Stimulated activated naive CD4-positive, alpha-beta T cell treated with Interleukin-2 at 50 U/mL for 16 hours (primary cell): ENCODE results near the gene CDKN2B-AS1.
A peak's percentile ranks its signal among the peaks of the same experiment; 100 is the strongest.
"Not testable (repeated sequence)": the region's sequence is repeated elsewhere in the genome, so short reads cannot be mapped to it uniquely, and the experiment has no call there.

Experiments used
- DNase-seq: peaks from one replicate; lab custom pipeline; 2025; lab: John Stamatoyannopoulos, UW

Gene CDKN2B-AS1

DNA sequence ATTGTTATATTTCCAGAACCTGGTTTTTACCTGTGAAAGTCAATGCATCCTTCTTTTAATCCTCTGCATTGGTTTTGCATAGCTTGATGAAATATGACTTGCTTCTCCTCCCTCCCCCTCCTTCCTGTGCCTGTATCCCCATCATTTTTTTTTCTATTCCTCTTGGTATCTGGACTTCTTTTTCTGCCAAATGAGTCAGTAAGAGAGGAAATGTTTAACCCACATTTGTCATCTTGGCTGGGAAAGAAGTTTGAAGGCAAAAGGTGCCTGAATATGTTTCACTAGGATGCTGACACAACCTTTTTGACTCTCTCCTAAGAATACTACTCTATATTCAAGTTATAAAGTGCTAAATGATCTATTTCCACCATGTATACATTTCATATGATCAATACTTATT is 50.0 kb downstream of the CDKN2B-AS1 start:
- DNase-seq: no peak

DNA sequence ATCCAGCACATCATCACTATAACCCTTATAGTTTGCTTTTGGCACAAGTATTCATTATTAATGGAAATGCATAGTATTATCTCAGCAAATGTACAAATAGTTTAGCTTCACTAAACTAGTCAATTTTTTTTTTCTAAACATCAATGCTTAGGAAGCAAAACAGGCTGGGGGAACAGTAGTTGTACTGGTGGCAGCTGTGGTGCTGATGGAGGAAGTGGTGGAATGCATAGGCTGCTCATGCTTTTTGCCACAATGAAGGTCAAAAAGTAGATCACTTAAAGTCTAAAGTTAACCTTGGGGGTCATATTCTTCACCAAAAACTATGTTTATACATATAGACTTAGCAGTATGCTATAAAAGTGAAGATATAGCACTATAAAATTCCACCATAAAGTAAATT is 50.8 kb downstream of the CDKN2B-AS1 start:
- no peak for DNase-seq

DNA sequence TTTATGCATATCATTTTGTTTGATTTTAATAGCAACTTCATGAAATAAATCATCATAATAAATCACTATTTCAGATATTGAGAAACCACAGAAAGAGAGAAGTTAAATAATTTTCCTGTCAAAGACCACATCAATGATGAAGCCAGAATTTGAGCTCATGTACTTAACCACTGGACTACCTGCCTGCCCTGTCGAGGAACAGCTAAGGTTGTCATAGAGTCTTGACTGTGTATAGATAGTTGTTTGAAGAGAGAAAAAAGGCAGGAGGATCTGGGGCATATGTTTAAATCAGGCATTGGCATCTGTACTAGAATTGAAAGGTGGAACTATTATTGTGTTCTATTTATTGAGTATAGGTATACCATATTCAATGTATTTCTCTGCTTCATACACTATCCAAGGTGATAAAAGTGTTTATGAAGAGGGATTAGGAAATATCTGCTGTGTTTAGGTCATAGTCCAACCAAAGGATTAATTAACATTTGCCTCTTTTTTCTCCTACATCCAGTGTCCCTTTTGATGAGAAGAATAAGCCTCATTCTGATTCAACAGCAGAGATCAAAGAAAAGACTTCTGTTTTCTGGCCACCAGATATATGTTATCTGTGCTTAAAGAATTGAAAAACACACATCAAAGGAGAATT is 51.8 kb downstream of the CDKN2B-AS1 start:
- DNase-seq: no peak

DNA sequence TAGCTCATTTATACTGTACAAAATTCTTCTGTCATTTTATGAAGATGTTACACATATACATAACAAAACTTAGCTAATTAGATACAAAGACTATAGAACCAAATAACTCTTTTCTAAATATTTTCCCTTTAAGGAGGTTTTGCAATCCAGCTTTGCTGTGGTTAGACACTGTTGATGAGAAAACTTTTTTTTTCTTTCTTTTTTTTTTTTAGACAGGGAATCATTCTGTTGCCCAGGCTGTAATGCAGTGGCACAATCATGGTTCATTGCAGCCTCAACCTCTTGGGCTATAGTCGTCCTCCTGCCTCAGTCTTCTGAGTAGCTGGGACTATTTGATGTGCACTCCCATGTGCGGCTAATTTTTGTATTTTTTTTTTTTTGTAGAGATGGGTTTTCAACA is 53.0 kb downstream of the CDKN2B-AS1 start:
- DNase-seq: no peak

DNA sequence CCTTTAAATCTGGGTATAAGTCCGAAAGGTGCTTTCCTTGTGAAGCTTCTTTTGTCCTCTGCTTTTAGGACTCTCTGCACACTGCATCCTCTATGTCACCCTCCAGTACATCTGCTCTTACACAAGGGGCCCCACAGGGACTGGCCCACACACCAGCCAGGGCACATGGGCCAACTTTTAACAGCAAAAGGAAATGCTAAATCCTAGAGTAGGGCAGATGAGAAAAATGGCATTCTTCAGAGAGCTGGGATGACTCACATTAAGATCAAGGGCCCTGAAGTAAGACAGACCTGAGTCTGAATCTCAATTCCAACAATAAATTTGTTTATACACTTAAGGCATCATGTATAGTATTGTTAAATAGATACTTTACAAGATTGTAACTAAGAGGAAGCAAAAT is 54.8 kb downstream of the CDKN2B-AS1 start:
- no peak for DNase-seq

DNA sequence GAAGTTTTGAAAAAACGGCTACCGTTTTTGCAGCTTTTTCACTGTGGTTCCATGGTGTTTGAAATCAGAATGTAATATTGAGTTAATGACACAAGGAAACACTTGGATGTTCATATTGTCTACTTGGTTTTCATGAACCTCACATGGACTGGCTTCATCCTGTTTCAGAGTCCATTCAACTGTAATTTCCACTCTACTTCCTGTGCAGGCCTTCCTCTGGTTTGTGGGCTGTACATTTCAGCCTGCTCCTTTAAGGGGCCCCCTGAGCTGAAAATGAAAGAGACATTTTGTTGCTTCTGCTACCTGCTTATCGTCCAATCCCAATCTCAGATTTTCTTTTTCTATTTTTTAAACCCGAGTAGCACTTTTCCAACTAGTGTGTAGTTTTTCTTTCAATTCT is 56.3 kb downstream of the CDKN2B-AS1 start:
- no peak for DNase-seq

DNA sequence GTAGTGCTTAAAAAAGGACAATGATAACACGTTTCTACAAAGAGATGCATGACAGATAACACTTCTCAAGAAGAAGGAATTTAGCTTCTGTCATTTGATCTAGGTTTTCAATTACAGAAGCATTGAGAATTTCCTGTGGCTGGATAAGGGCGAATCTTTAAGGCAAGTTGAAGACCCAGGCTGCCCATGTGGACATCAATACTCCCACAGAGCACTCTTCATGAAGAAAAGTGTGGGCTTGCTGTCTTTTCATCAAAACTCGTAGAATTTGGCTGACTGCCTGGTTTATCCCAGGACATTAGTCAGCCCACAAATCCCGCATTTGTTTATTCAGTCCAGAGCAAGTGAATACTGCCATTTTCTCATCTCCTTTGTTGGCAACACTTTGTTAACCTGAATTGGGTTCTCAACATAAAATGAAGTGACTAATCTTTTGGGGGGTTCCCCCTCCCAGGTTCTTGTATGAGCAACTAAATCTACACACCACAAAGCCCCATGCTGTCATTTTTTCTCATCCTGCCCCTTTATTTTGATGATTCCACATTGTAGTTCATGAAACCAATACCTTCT is 57.9 kb downstream of the CDKN2B-AS1 start:
- DNase-seq: peak; percentile 12

DNA sequence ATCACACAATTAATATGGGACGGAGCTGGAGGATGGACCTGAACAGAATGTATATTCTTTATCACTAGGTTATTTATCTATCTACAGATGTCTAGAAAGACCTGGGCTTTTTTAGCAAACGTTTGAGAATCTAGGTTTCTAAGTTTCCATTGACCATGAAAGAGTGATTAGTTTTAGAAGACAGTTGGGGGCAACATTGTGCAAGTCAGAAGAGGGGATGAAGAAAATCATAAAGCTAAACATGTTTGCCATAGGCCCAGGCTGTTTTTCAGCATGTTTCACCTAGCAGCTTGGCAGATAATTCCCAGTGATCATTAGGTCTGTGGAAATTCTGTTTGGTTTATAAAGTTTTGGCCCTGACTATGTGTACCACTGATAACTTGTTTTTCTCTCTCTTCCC is 58.6 kb downstream of the CDKN2B-AS1 start:
- no peak for DNase-seq

DNA sequence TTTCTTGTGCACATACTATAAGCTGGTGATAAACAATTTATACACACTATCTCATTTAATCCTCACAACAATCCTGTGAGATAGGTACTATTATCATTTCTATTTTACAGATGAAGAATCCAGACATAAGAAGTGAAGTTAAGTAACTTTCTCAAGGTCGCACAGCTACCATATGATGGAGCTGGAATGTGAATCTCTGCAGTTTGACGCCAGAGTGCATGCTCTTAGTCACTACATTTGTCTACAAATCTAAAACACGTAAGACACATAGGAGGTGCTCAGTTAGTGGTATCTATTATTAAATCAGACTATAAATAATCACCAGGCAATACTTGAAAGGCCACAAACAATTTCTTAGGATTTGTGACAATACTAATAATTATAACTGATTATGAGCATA is 59.5 kb downstream of the CDKN2B-AS1 start:
- DNase-seq: no peak

DNA sequence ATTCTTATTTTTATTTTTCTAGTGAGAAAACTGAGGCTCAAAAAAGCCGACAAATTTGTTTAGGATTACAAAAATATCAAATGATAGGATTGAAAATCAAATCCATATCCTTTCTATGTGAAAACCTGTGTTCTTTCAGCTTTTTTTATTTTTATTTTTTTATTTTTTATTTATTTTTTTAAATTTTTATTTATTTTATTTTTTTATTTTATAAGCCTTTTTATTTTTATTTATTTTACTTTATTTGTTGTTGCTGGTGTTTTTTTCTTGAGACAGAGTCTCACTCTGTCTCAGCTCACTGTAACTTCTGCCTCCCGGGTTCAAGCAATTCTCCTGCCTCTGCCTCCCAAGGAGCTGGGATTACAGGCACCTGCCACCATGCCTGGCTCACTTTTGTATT is 59.9 kb downstream of the CDKN2B-AS1 start:
- no peak for DNase-seq

DNA sequence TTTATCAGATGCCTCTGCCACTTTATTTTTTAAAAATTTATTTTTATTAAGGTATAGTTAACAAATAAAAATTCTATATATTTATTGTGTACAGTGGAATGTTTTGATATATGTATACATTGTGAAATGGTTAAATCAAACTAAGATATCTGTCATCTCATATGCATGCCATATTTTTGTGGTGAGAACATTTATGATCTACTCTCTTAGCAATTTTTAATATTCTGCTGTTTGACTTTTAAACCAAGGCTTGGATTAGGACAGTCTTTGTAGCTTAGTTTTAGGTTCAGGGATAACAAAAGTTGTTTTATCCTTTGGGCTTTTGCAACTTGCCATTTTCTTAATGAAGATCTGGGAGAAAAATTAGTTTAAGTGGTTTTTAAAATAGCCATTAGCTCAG is 60.5 kb downstream of the CDKN2B-AS1 start:
- DNase-seq: no peak

DNA sequence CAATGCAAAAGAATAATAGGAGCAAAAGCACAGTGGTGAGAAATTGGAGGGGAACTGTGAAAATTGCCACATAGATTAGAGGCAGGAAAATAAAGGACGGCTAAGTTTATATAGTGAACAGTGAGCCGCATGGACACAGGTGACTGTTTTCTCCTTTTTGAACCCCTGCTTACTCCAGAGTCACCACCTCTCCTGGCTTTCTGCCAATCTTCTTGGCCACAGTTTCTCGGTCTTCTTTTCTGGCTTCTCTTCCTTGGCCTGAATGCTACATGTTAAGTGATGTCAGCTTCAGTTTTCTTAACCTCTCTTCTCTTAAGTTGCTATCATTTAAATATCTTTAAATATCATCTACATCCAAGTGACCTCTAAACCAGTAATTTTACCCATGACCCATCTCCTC is 61.8 kb downstream of the CDKN2B-AS1 start:
- DNase-seq: no peak

DNA sequence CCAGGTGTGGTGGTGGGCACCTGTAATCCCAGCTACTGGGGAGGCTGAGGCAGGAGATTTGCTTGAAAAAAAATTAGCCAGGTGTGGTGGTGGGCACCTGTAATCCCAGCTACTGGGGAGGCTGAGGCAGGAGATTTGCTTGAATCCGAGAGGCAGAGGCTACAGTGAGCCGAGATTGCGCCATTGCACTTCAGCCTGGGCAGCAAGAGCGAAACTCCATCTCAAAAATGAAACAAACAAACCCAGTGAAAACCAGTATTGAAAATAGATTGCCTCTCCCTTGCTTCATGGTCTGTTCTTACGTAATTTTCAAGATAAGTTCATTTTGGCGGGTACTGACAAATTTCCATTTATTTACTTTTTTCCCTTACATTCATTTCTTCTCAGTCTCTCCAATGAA is 63.4 kb downstream of the CDKN2B-AS1 start:
- not testable (repeated sequence) for DNase-seq

DNA sequence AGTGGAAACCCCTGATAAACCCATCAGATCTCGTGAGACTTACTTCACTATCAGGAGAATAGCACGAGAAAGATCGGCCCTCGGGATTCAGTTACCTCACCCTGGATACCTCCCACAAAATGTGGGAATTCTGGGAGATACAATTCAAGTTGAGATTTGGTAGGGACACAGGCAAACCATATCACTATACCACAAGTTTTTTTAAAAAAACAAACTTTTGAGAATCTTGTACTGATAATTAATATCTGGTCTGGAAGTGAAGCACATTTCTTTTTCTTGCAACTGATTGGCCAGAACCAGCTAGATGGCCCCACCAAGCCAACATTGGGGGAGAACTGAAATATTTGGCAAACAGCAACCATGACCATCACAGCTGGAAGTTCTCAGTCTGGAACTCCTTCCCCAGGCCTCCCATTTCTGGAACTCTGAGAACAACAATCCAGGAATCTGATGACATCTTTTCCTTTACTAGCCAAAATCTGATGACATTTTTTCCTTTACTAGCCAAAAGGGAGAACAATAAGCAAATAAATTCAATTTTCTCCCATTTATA is 66.3 kb downstream of the CDKN2B-AS1 start:
- DNase-seq: no peak

DNA sequence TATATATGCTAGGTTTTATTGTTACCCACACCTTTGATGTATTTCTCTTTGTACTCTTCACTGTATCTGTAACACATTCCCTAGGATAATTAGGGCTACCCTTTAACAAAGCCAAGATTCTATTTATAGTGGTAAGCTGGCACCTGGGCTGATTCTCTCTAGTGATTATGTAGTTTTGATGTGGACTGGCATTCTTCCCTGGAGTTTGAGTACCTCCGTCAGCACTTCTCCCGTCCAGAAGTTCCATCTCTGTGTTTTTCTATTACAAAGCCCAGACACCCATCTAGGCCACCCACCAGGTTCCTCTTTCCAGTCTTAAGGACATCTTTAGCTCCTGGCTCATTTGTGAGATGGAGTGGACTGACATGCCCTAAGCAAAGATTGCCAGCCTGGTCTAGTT is 70.4 kb downstream of the CDKN2B-AS1 start:
- no peak for DNase-seq

DNA sequence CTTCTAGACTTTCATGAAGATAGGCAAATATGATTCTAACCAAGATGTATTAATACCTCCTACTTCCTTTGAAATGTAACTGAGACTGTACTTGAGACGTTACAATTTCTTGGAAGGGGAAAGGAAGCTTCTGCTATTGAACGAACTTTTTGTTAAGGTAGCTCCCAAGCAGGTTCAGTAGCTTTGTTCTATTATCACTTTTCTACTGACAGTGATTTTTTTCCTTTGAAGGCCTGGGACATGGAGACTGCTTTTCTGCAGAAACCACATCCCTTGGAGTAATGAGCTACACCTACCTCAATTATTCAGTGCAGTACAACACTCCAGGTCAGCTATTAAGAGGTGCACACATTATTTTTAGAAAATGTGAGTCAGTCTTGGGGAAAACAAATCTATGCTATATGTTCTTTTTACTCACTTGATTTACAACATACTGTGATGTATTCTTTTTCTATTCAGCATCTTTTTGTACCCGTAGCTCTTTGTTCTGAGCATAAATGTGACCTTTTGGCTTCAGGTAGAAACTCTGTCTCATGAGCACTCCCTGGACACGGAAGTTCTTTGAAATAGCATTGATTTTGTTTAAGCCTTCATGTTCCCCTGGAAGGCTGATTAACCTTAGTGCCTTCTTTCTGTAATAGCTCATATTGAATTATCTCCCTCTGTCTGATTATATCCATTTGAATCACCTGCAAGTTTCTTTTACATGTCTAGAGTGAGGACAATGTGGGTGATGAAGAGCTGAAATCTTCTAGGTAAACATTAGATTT is 71.0 kb downstream of the CDKN2B-AS1 start:
- DNase-seq: no peak

DNA sequence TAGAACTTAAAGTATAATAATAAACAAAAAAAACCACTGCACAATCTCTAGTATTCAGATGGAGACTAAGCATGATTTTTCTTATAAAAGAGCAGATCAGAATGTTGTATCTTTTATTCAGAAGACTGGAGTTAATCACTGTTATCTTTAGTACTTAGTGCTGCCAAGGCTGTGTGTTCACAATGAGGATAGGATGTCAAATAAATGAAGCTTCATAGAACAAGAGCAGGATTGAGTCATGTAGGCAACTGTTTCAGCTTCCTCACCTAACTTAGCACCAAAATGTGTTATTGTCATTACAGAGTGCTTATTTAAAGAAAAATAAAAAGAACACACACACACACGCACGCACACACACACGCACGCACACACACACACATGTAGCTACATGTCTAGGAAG is 72.6 kb downstream of the CDKN2B-AS1 start:
- DNase-seq: no peak

DNA sequence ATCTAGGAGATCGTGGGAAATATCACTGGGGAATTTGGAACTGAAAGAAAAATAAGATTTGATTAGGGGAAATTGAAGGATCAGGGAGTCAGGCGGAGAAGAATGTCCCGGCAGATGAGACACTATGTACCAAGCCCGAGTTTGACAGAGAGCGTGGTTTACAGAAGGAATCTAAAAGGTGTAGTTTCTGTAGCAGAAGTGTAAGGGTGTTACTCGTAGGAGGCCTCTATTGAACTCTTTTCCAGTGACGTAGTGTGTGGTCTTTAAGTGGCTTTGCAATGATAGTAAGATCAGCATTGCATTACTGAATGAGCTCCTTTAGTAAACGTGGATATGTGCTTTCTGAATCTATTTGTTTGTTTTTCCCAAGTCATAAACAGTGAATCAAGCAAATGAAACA is 73.8 kb downstream of the CDKN2B-AS1 start:
- DNase-seq: no peak

DNA sequence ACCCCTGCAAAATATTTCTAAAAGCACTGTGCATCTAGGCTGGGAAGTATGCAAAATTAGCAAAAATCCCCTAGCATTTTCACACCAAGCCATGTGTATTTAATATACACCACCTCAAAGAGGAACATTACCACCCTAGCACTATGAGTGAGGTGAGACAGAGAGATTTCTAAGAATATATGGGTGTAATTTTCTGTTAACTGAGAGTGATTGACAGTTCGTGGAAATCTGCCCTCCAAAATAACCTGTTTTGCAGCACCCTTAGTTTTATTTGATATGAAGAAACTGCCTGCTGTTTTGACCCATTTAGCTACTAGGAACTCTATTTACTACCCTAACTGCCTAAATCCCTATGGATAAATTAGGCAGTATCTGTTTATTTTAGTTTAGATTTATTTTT is 78.8 kb downstream of the CDKN2B-AS1 start:
- DNase-seq: no peak

DNA sequence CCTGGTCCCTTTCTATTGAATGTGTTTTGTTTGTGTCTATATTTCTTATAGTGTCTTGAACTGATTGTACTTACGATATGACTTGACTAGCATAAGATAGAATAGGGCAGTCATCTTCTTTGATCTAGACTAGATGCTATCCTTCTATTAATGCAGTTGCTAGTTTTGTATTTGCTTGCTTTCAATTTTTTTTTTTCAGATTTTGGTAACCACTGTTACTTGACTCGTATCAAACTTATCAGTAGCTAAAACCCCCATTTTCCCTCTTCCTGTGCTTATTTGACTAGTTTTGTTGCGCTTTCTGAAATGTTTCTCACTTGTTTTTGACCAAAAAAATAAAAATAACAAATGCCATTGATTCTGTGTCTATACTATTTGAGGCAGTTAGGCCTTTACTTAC is 83.5 kb downstream of the CDKN2B-AS1 start:
- DNase-seq: no peak

DNA sequence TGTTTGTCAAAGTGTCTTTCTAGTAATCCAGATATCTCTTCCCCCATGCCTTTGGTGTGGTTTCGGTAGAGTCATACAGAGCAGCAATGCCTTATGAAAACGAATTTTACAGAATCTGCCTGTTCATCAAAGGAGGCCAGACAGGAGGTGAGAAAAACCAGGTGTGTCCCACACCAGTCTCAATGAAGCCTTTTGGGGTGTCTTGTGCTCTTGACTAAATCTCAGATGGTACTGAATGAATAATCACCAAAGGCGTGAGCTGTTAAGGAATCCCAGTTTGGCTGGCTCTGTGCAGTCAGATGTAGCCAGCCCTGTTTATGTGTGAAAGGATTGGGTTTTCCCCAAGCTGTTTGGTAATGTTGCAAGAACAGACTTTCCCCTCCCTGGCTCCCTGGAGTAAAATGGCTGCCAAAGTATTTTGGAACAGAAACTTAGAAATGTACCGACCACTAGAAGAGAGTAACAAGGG is 85.3 kb downstream of the CDKN2B-AS1 start:
- peak; percentile 56 for DNase-seq

DNA sequence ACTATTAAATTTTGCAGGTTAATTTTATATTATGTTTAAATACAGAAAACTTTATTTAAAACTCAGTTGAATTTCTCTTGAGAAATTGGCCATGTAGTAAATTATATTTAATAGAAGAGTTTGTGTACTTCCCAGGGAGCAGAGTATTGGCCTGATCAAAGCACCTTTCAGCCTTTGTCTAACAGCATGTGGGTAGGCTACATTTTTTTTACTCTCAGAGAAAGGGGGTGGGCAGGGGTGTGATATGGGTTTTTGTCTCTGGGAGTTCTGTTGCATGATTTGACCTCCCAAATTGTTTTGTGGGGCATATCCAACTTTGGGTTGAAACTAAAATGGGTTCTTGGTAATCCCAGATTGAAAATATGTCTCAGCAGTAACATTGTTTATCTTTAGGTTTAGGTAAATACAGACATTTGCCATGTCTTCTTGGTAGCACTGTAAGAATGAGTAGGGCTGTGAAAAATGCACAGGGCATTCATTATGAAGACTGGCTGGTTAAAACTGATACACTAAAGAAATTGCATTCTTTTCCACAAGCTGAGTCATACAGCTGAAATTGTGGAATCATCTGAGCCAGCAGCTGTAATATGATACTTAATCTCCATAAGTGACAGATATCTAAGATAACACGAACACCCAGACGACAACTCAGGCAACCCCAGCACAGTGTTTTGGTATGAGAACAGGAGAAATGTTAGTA is 89.9 kb downstream of the CDKN2B-AS1 start:
- DNase-seq: no peak
